ENCODE results near the gene LIN7B. TPM values are rescaled to one million over a fixed set of nuclear protein-coding genes. Genes with fewer than 3 reads are reported as not detected.
A peak's percentile ranks its signal among the peaks of the same experiment; 100 is the strongest.

LIN7B gene
- total and polyA plus RNA-seq, 2 of the 13 experiments (the other 11 are each of a cell fraction or from before 2014, with no cell fraction given) = 5.3 to 7.6 TPM

GRCh38 chr19:49085020-49085867 is 28.9 kb upstream of the LIN7B start, which contains the start of gene SNRNP70 (continued):
- TF ChIP-seq GRHL1 (CRISPR knock-in tag; conservative IDR thresholded peaks at IDR 0.05) (no peak), DMAP1 (CRISPR knock-in tag; IDR thresholded peaks at IDR 0.05) (peak; percentile 99), ZNF75D (CRISPR knock-in tag; IDR thresholded peaks at IDR 0.05; ENCODE audit: borderline replicate concordance) (no peak), MLXIP (CRISPR knock-in tag; IDR thresholded peaks at IDR 0.05; ENCODE audit: borderline replicate concordance) (peak; percentile 38; the same call in 1 of the 2 replicates), HDAC1 (CRISPR knock-in tag; IDR thresholded peaks at IDR 0.05) (peak; percentile 77), ZNF614 (CRISPR knock-in tag; IDR thresholded peaks at IDR 0.05; ENCODE audit: borderline replicate concordance) (peak; percentile 36; the same call in 1 of the 2 replicates), ZNF562 (CRISPR knock-in tag; IDR thresholded peaks at IDR 0.05; ENCODE audit: borderline replicate concordance) (no peak), MTA1 (CRISPR knock-in tag; IDR thresholded peaks at IDR 0.05; ENCODE audit: borderline replicate concordance) (no peak)
- TF ChIP-seq, protein P1, sequence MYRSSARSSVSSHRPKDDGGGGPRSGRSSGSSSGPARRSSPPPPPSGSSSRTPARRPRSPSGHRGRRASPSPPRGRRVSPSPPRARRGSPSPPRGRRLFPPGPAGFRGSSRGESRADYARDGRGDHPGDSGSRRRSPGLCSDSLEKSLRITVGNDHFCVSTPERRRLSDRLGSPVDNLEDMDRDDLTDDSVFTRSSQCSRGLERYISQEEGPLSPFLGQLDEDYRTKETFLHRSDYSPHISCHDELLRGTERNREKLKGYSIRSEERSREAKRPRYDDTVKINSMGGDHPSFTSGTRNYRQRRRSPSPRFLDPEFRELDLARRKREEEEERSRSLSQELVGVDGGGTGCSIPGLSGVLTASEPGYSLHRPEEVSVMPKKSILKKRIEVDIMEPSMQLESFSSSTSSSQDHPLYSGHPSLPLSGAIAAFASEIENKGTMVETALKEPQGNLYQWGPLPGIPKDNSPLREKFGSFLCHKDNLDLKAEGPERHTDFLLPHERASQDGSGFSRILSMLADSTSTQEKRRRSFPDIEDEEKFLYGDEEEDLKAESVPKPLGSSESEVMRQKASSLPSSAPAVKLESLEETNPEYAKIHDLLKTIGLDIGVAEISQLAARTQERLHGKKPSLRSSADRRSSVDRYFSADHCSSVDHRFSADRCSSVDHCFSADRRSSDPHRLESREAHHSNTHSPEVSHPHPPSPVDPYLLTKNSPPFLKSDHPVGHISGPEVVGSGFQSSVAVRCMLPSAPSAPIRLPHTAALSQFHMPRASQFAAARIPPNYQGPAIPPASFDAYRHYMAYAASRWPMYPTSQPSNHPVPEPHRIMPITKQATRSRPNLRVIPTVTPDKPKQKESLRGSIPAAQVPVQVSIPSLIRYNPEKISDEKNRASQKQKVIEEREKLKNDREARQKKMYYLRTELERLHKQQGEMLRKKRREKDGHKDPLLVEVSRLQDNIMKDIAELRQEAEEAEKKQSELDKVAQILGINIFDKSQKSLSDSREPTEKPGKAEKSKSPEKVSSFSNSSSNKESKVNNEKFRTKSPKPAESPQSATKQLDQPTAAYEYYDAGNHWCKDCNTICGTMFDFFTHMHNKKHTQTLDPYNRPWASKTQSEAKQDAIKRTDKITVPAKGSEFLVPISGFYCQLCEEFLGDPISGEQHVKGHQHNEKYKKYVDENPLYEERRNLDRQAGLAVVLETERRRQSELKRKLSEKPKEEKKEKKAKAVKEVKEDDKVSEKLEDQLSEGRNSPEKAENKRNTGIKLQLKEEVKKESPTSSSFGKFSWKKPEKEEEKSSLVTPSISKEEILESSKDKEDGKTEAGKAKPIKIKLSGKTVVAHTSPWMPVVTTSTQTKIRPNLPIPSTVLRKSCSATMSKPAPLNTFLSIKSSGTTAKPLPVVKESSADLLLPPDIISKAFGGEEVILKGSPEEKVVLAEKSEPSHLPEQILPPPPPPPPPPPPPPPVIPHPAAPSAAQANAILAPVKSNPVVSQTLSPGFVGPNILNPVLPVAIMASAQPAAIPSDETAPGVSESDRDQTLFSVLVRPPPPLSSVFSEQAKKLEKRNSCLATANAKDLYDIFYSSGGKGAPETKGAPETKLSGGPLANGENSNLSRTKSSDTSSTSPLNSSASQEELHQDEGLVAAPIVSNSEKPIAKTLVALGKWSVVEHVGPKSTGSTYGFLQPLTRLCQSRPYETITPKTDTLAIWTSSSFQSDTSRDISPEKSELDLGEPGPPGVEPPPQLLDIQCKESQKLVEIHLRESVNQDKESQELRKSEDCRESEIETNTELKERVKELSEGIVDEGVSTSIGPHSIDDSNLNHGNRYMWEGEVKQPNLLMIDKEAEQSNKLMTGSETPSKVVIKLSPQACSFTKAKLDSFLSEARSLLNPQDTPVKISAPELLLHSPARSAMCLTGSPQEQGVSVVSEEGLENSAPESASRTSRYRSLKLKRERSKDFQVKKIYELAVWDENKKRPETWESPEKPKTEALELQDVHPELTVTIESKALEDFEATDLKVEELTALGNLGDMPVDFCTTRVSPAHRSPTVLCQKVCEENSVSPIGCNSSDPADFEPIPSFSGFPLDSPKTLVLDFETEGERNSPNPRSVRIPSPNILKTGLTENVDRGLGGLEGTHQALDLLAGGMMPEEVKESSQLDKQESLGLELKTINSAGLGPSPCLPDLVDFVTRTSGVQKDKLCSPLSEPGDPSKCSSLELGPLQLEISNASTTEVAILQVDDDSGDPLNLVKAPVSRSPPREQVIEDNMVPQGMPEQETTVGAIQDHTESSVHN (CRISPR knock-in tag; IDR thresholded peaks at IDR 0.05) = no peak
- TF ChIP-seq, protein P2, sequence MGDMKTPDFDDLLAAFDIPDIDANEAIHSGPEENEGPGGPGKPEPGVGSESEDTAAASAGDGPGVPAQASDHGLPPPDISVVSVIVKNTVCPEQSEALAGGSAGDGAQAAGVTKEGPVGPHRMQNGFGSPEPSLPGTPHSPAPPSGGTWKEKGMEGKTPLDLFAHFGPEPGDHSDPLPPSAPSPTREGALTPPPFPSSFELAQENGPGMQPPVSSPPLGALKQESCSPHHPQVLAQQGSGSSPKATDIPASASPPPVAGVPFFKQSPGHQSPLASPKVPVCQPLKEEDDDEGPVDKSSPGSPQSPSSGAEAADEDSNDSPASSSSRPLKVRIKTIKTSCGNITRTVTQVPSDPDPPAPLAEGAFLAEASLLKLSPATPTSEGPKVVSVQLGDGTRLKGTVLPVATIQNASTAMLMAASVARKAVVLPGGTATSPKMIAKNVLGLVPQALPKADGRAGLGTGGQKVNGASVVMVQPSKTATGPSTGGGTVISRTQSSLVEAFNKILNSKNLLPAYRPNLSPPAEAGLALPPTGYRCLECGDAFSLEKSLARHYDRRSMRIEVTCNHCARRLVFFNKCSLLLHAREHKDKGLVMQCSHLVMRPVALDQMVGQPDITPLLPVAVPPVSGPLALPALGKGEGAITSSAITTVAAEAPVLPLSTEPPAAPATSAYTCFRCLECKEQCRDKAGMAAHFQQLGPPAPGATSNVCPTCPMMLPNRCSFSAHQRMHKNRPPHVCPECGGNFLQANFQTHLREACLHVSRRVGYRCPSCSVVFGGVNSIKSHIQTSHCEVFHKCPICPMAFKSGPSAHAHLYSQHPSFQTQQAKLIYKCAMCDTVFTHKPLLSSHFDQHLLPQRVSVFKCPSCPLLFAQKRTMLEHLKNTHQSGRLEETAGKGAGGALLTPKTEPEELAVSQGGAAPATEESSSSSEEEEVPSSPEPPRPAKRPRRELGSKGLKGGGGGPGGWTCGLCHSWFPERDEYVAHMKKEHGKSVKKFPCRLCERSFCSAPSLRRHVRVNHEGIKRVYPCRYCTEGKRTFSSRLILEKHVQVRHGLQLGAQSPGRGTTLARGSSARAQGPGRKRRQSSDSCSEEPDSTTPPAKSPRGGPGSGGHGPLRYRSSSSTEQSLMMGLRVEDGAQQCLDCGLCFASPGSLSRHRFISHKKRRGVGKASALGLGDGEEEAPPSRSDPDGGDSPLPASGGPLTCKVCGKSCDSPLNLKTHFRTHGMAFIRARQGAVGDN (CRISPR knock-in tag; IDR thresholded peaks at IDR 0.05) = peak; percentile 94

All from HepG2 (cell line).